Fibroblast of peridontal ligament (primary cell): ENCODE data around the gene TRIO.
A peak's percentile ranks its signal among the peaks of the same experiment; 100 is the strongest.
"Not testable (repeated sequence)": the region's sequence is repeated elsewhere in the genome, so short reads cannot be mapped to it uniquely, and the experiment has no call there.

Experiments used
- DNase-seq: peaks from one replicate; pipeline ENCODE4 v3.0.0-alpha.2; 2010; ENCODE audit errors: extremely low read depth

Gene TRIO

GRCh38 chr5:14185326-14186058 lies 42.4 kb downstream of the TRIO start:
- peak; percentile 62 for DNase-seq

- DNase-seq: peak; percentile 57
These were observed 43.1 kb downstream of the TRIO start for GRCh38 chr5:14186059-14186830.

- no peak for DNase-seq
These were observed 44.0 kb downstream of the TRIO start for GRCh38 chr5:14187157-14187556.

- DNase-seq: no peak
These were observed 44.5 kb downstream of the TRIO start for GRCh38 chr5:14187660-14188059.

- no peak for DNase-seq
These were observed 45.6 kb downstream of the TRIO start for GRCh38 chr5:14188778-14189177.

GRCh38 chr5:14189680-14190079 lies 46.5 kb downstream of the TRIO start:
- no peak for DNase-seq

GRCh38 chr5:14190194-14191164 lies 47.3 kb downstream of the TRIO start:
- peak; percentile 98 for DNase-seq

GRCh38 chr5:14191325-14191724 lies 48.2 kb downstream of the TRIO start:
- no peak for DNase-seq

- no peak for DNase-seq
These were observed 50.4 kb downstream of the TRIO start for GRCh38 chr5:14193496-14193895.

- DNase-seq: no peak
These were observed 52.4 kb downstream of the TRIO start for GRCh38 chr5:14195588-14195987.

- no peak for DNase-seq
These were observed 53.9 kb downstream of the TRIO start for GRCh38 chr5:14197056-14197455.

- DNase-seq: no peak
These were observed 56.8 kb downstream of the TRIO start for GRCh38 chr5:14199902-14200301.

GRCh38 chr5:14200312-14200990 lies 57.3 kb downstream of the TRIO start:
- no peak for DNase-seq

GRCh38 chr5:14201325-14202045 lies 58.3 kb downstream of the TRIO start:
- DNase-seq: peak; percentile 52

- no peak for DNase-seq
These were observed 59.3 kb downstream of the TRIO start for GRCh38 chr5:14202462-14202861.

GRCh38 chr5:14204011-14204670 lies 61.0 kb downstream of the TRIO start:
- no peak for DNase-seq

- peak; percentile 79 for DNase-seq
These were observed 61.7 kb downstream of the TRIO start for GRCh38 chr5:14204785-14205321.

GRCh38 chr5:14206028-14206725 lies 63.0 kb downstream of the TRIO start:
- no peak for DNase-seq

- not testable (repeated sequence) for DNase-seq
These were observed 64.3 kb downstream of the TRIO start for GRCh38 chr5:14207428-14207827.
